Neutrophil (primary cell): ENCODE results near the gene DTD2.

Source experiments
- H3K27ac ChIP-seq: fragments of 200-600 bp; sonication (generic); 2 replicates; pipeline ENCODE4 v1.5.1; 2016; ENCODE audit warnings: mild to moderate bottlenecking, moderate library complexity
- H3K27me3 ChIP-seq: fragments of 200-600 bp; sonication (generic); 2 replicates; pipeline ENCODE4 v1.6.0; 2016; ENCODE audit warnings: mild to moderate bottlenecking
- H3K36me3 ChIP-seq: fragments of 200-600 bp; sonication (generic); 2 replicates; pipeline ENCODE4 v1.5.1; 2017
- H3K4me1 ChIP-seq, 2 experiments: fragments of 200-600 bp in 1 of 2; sonication (generic) in 1 of 2; 1 replicate in 1 of 2; 2 replicates in 1 of 2; pipeline versions ENCODE4 v1.5.1 to v1.6.1; 2013 to 2016; ENCODE audit warnings: low read depth in 1 of 2, low read length in 1 of 2, mild to moderate bottlenecking in 1 of 2, moderate library complexity in 1 of 2; ENCODE audit not compliant: control insufficient read depth in 1 of 2, insufficient read depth in 1 of 2
- H3K4me3 ChIP-seq, 2 experiments: fragments of 200-600 bp in 1 of 2; sonication (generic) in 1 of 2; 1 replicate in 1 of 2; 2 replicates in 1 of 2; pipeline ENCODE4 v1.5.1; 2013 to 2016; ENCODE audit warnings: low read depth in 1 of 2, low read length in 1 of 2, mild to moderate bottlenecking in 1 of 2, moderate library complexity in 1 of 2
- H3K9me3 ChIP-seq: fragments of 200-600 bp; sonication (generic); 2 replicates; pipeline ENCODE4 v1.5.1; 2016
- CTCF ChIP-seq: fragments of 200-600 bp; sonication (generic); IDR thresholded peaks from 2 replicates; pipeline ENCODE4 v1.5.1; 2016; ENCODE audit warnings: antibody characterized with exemption

Gene DTD2

GRCh38 chr14:31403707-31404106 is 53.6 kb downstream of the DTD2 start:
- Histone ChIP-seq H3K9me3 (no peaks in the 10 kb centered on the region), H3K4me1 (no peaks in the 10 kb centered on the region), H3K27me3 (no peaks in the 10 kb centered on the region), H3K36me3 (peaks cover 36% of the 10 kb centered on the region), H3K27ac (no peak overlapping the region), H3K4me3 (no peak overlapping the region)
- TF ChIP-seq CTCF = no peak

GRCh38 chr14:31402764-31403439 is 54.4 kb downstream of the DTD2 start:
- Histone ChIP-seq H3K27me3 (no peaks in the 10 kb centered on the region), H3K4me3 (no peak overlapping the region), H3K36me3 (peaks cover 44% of the 10 kb centered on the region), H3K4me1 (no peaks in the 10 kb centered on the region), H3K9me3 (no peaks in the 10 kb centered on the region), H3K27ac (no peak overlapping the region)
- no peak for TF ChIP-seq CTCF

GRCh38 chr14:31401369-31401932 is 55.9 kb downstream of the DTD2 start:
- Histone ChIP-seq H3K27me3 (no peaks in the 10 kb centered on the region), H3K9me3 (no peaks in the 10 kb centered on the region), H3K4me1 (no peaks in the 10 kb centered on the region), H3K36me3 (peaks cover 56% of the 10 kb centered on the region), H3K27ac (no peak overlapping the region), H3K4me3 (no peak overlapping the region)
- no peak for TF ChIP-seq CTCF

- Histone ChIP-seq H3K9me3 (no peaks in the 10 kb centered on the region), H3K4me3 (no peak overlapping the region), H3K27ac (no peak overlapping the region), H3K4me1 (no peaks in the 10 kb centered on the region), H3K36me3 (peaks cover 68% of the 10 kb centered on the region), H3K27me3 (no peaks in the 10 kb centered on the region)
- no peak for TF ChIP-seq CTCF
Measured at GRCh38 chr14:31400031-31400638, 57.2 kb downstream of the DTD2 start.
